CD8-positive, alpha-beta memory T cell (primary cell): Measurements from ENCODE around the gene TCF4. TPM values are rescaled to one million over a fixed set of nuclear protein-coding genes. Genes with fewer than 3 reads are reported as not detected.
A peak's percentile ranks its signal among the peaks of the same experiment; 100 is the strongest.

ENCODE experiments used
- CTCF ChIA-PET: fragments of 350-600 bp; sonication (Branson Sonifier 250); formaldehyde crosslinking; loops from one replicate; lab custom pipeline; 2021; ENCODE audit warnings: antibody characterized with exemption; lab: Charles Lee
- POLR2A ChIA-PET: fragments of 350-600 bp; sonication (Branson Sonifier 250); formaldehyde crosslinking; loops from one replicate; lab custom pipeline; 2021; ENCODE audit warnings: antibody characterized with exemption; lab: Charles Lee
- DNase-seq, 5 donors: peaks; one replicate each; pipeline versions ENCODE4 v3.0.0 to v3.0.0-alpha.2; 2020 to 2022; ENCODE audit warnings: mixed read lengths in 1 of 5
- H3K27ac ChIP-seq: one replicate; pipeline ENCODE4 v1.7.0; 2013; ENCODE audit warnings: low read depth, mild to moderate bottlenecking, low read length, moderate library complexity
- H3K27me3 ChIP-seq: 2 replicates; pipeline ENCODE4 v1.7.0; 2013; ENCODE audit warnings: low read length, mild to moderate bottlenecking; ENCODE audit not compliant: insufficient read depth, poor library complexity, severe bottlenecking
- H3K36me3 ChIP-seq: 2 replicates; pipeline ENCODE4 v1.7.0; 2013; ENCODE audit warnings: mild to moderate bottlenecking, low read length, moderate library complexity; ENCODE audit not compliant: insufficient read depth
- H3K4me1 ChIP-seq: 2 replicates; pipeline ENCODE4 v1.7.0; 2013; ENCODE audit warnings: mild to moderate bottlenecking, low read length, moderate library complexity; ENCODE audit not compliant: insufficient read depth
- H3K4me3 ChIP-seq: 2 replicates; pipeline ENCODE4 v1.7.0; 2013; ENCODE audit warnings: mild to moderate bottlenecking, low read length
- H3K9me3 ChIP-seq: 2 replicates; pipeline ENCODE4 v1.7.0; 2013; ENCODE audit warnings: mild to moderate bottlenecking, low read length
- H3K27ac Mint-ChIP-seq, 8 donors: one replicate each; pipeline ENCODE4 v1.8.0; 2020 to 2021; ENCODE audit warnings: mixed read lengths in 8 of 8, mild to moderate bottlenecking in 6 of 8, inconsistent platforms in 3 of 8, moderate library complexity in 3 of 8
- H3K27me3 Mint-ChIP-seq, 2 donors: one replicate each; pipeline ENCODE4 v1.8.0; 2020 to 2021; ENCODE audit warnings: mixed read lengths in 2 of 2, mild to moderate bottlenecking in 1 of 2, moderate library complexity in 1 of 2
- H3K36me3 Mint-ChIP-seq, 3 donors: one replicate each; pipeline ENCODE4 v1.8.0; 2020 to 2021; ENCODE audit warnings: mixed read lengths in 3 of 3, inconsistent platforms in 1 of 3, mild to moderate bottlenecking in 1 of 3
- H3K4me1 Mint-ChIP-seq, 3 donors: one replicate each; pipeline ENCODE4 v1.8.0; 2020 to 2021; ENCODE audit warnings: mixed read lengths in 3 of 3, inconsistent platforms in 1 of 3, mild to moderate bottlenecking in 1 of 3
- H3K4me3 Mint-ChIP-seq, 7 donors: one replicate each; pipeline ENCODE4 v1.8.0; 2020 to 2021; ENCODE audit warnings: mixed read lengths in 7 of 7, mild to moderate bottlenecking in 6 of 7, moderate library complexity in 4 of 7, inconsistent platforms in 2 of 7
- H3K9me3 Mint-ChIP-seq, 5 donors: one replicate each; pipeline ENCODE4 v1.8.0; 2020 to 2022; ENCODE audit warnings: mixed read lengths in 5 of 5, mild to moderate bottlenecking in 3 of 5, moderate library complexity in 2 of 5, inconsistent platforms in 1 of 5
- polyA plus RNA-seq: library from polyadenylated mRNA; unstranded; fragments of 300-500 nt; fragmentation: Illumina TruSeq; gene quantifications from one replicate; pipeline ENCODE4 v1.2.3, GENCODE V29; 2021
- total RNA-seq, 2 experiments: library from RNA; stranded (reverse); gene quantifications; one replicate each; pipeline ENCODE4 v1.2.3, GENCODE V29; 2021

Gene TCF4
- total and polyA plus RNA-seq, 3 experiments from 2014 or later, result 0.18 to 0.62 (median 0.47) TPM

DNA sequence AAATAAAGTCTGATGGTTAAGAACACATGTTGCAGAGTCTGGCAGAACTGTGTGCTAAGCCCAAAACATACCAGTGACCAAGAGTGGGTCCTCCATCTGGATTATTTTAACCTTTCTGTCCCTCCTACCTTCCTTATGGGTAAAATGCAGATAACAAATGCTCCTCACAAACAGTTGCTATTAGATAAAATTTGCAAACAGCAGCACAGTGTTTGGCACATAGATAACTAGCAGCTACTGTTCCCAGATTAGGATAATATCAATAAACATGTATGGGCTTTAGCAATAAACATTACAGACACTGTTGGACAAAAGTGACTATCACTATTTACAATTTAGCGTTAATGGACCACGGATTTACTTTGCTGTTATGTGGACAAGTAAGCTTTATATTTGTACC lies 154.9 kb downstream of the TCF4 start:
- no peak overlapping the region for H3K27ac Mint-ChIP-seq
- Histone ChIP-seq H3K27ac (no peak overlapping the region), H3K9me3 (no peaks in the 10 kb centered on the region), H3K36me3 (no peaks in the 10 kb centered on the region), H3K4me1 (no peaks in the 10 kb centered on the region), H3K27me3 (no peaks in the 10 kb centered on the region), H3K4me3 (no peak overlapping the region)
- no peak for DNase-seq
- no peak overlapping the region for H3K4me3 Mint-ChIP-seq
- ChIA-PET POLR2A (no interaction called here), CTCF (no interaction called here)
- H3K36me3 Mint-ChIP-seq, result no peaks in the 10 kb centered on the region
- no peaks in the 10 kb centered on the region for H3K27me3 Mint-ChIP-seq
- H3K9me3 Mint-ChIP-seq, result peaks cover 0 to 2% (median 0%) of the 10 kb centered on the region in 5 donors
- H3K4me1 Mint-ChIP-seq, result no peaks in the 10 kb centered on the region

- Histone ChIP-seq H3K27me3 (no peaks in the 10 kb centered on the region), H3K4me3 (no peak overlapping the region), H3K4me1 (no peaks in the 10 kb centered on the region), H3K36me3 (no peaks in the 10 kb centered on the region), H3K9me3 (no peaks in the 10 kb centered on the region), H3K27ac (no peak overlapping the region)
- ChIA-PET CTCF (no interaction called here), POLR2A (no interaction called here)
- no peaks in the 10 kb centered on the region for H3K4me1 Mint-ChIP-seq
- H3K9me3 Mint-ChIP-seq, result peaks cover 0 to 2% (median 0%) of the 10 kb centered on the region in 5 donors
- no peaks in the 10 kb centered on the region for H3K27me3 Mint-ChIP-seq
- no peak overlapping the region for H3K4me3 Mint-ChIP-seq
- H3K36me3 Mint-ChIP-seq, result no peaks in the 10 kb centered on the region
- no peak overlapping the region for H3K27ac Mint-ChIP-seq
- DNase-seq, result no peak
Observed at GRCh38 chr18:55432307-55433040, 155.5 kb downstream of the TCF4 start.

GRCh38 chr18:55430026-55430425 lies 158.0 kb downstream of the TCF4 start:
- Histone ChIP-seq H3K36me3 (no peaks in the 10 kb centered on the region), H3K4me3 (no peak overlapping the region), H3K27me3 (no peaks in the 10 kb centered on the region), H3K9me3 (no peaks in the 10 kb centered on the region), H3K27ac (no peak overlapping the region), H3K4me1 (no peaks in the 10 kb centered on the region)
- H3K9me3 Mint-ChIP-seq, result peaks cover 0 to 2% (median 0%) of the 10 kb centered on the region in 5 donors
- H3K27me3 Mint-ChIP-seq, result no peaks in the 10 kb centered on the region
- no peak overlapping the region for H3K4me3 Mint-ChIP-seq
- DNase-seq, result no peak
- ChIA-PET POLR2A (no interaction called here), CTCF (no interaction called here)
- H3K4me1 Mint-ChIP-seq, result no peaks in the 10 kb centered on the region
- no peak overlapping the region for H3K27ac Mint-ChIP-seq
- H3K36me3 Mint-ChIP-seq, result no peaks in the 10 kb centered on the region

GRCh38 chr18:55427951-55428350 lies 160.0 kb downstream of the TCF4 start:
- Histone ChIP-seq H3K36me3 (no peaks in the 10 kb centered on the region), H3K27me3 (no peaks in the 10 kb centered on the region), H3K4me3 (no peak overlapping the region), H3K4me1 (no peaks in the 10 kb centered on the region), H3K27ac (no peak overlapping the region), H3K9me3 (no peaks in the 10 kb centered on the region)
- ChIA-PET POLR2A (no interaction called here), CTCF (no interaction called here)
- Mint-ChIP-seq H3K27me3 (no peaks in the 10 kb centered on the region), H3K9me3 (peaks cover 0 to 2% (median 0%) of the 10 kb centered on the region in 5 donors), H3K36me3 (no peaks in the 10 kb centered on the region), H3K4me1 (no peaks in the 10 kb centered on the region), H3K27ac (no peak overlapping the region), H3K4me3 (no peak overlapping the region)
- no peak for DNase-seq

DNA sequence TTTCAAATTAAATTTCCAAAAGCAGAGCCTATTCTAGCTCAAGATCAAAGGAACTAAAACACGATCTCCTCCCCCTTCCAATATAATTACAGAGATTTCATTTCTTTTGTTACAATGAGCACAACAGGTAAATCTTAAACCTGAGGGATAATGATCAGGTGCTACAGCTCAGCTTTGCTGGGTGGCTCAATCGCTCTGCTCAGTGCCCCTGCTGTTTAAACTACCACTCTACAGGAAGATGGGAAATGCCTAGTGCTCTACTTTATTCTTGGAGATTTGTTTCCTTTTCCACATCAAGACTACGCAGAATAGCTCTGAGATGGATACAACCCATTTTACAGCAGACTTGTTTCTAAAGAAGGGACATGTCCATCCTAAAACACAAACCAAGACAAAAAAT lies 162.3 kb downstream of the TCF4 start:
- no peaks in the 10 kb centered on the region for H3K9me3 ChIP-seq
- no peaks in the 10 kb centered on the region for H3K27me3 Mint-ChIP-seq
- no peaks in the 10 kb centered on the region for H3K36me3 Mint-ChIP-seq
- no peak overlapping the region for H3K27ac ChIP-seq
- no peak for DNase-seq
- no peaks in the 10 kb centered on the region for H3K36me3 ChIP-seq
- ChIA-PET CTCF (no interaction called here), POLR2A (no interaction called here)
- H3K9me3 Mint-ChIP-seq, result no peaks in the 10 kb centered on the region
- no peak overlapping the region for H3K27ac Mint-ChIP-seq
- no peaks in the 10 kb centered on the region for H3K4me1 Mint-ChIP-seq
- H3K4me3 ChIP-seq, result no peak overlapping the region
- no peaks in the 10 kb centered on the region for H3K4me1 ChIP-seq
- H3K4me3 Mint-ChIP-seq, result no peak overlapping the region
- no peaks in the 10 kb centered on the region for H3K27me3 ChIP-seq

DNA sequence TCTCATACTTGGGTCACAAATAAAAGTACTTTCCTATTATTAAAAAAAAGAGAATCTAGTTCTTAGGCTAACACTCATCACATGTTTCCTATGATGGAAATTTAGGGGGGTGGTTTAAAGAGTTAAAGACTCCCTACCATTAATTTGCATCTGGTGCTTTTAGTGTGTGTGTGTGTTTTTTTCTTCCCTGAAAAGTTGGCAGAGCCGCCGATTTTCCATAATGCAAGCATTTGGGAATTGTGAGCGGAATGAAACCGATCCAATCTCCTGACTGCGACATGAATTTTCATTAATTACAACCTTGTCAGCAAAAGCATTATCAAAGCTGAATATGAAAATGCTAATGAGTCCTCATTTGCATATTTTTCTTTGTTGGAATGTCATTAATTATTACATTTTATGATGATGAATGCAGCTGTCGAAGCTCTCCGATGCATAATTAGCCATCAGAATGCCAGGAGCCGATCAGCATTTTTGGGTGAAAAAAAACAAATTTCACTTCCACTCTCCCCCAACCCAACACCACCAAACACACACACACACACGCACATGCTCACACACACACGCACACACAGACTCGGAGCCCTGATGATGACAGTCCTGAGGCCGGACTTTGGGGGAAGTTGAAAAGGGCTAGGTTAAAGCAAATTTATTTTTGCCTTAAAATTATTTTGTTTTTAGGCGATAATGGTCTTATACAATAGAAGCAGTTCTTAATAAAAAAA lies 165.4 kb downstream of the TCF4 start:
- CTCF ChIA-PET, result no interaction called here
- peaks cover 0 to 2% (median 0%) of the 10 kb centered on the region in 5 donors for H3K9me3 Mint-ChIP-seq

GRCh38 chr18:55421615-55422419 lies 166.2 kb downstream of the TCF4 start:
- CTCF ChIA-PET, result no interaction called here

More for the DNA sequence above, 165.4 kb downstream of the TCF4 start:
- Histone ChIP-seq H3K4me3 (no peak overlapping the region), H3K4me1 (no peaks in the 10 kb centered on the region), H3K9me3 (no peaks in the 10 kb centered on the region), H3K36me3 (no peaks in the 10 kb centered on the region), H3K27me3 (no peaks in the 10 kb centered on the region), H3K27ac (no peak overlapping the region)
- Mint-ChIP-seq H3K4me1 (peaks cover 0 to 6% (median 4%) of the 10 kb centered on the region in 3 donors), H3K27ac (no peak overlapping the region), H3K36me3 (no peaks in the 10 kb centered on the region), H3K4me3 (no peak overlapping the region), H3K27me3 (no peaks in the 10 kb centered on the region)
- POLR2A ChIA-PET, result no interaction called here
- no peak for DNase-seq

GRCh38 chr18:55421308-55421614 lies 166.7 kb downstream of the TCF4 start:
- Mint-ChIP-seq H3K27me3 (no peaks in the 10 kb centered on the region), H3K4me1 (peaks cover 0 to 6% (median 4%) of the 10 kb centered on the region in 3 donors), H3K27ac (no peak overlapping the region), H3K4me3 (no peak overlapping the region), H3K9me3 (peaks cover 0 to 2% (median 0%) of the 10 kb centered on the region in 5 donors), H3K36me3 (no peaks in the 10 kb centered on the region)
- ChIA-PET CTCF (no interaction called here), POLR2A (no interaction called here)
- DNase-seq, result no peak
- H3K36me3 ChIP-seq, result no peaks in the 10 kb centered on the region
- H3K27me3 ChIP-seq, result no peaks in the 10 kb centered on the region
- no peak overlapping the region for H3K4me3 ChIP-seq
- no peaks in the 10 kb centered on the region for H3K4me1 ChIP-seq
- no peaks in the 10 kb centered on the region for H3K9me3 ChIP-seq
- H3K27ac ChIP-seq, result no peak overlapping the region

More at GRCh38 chr18:55421615-55422419, 166.2 kb downstream of the TCF4 start:
- peak overlapping the region in 1 of 8 donors; percentile 33 for H3K27ac Mint-ChIP-seq
- H3K27me3 Mint-ChIP-seq, result no peaks in the 10 kb centered on the region
- POLR2A ChIA-PET, result no interaction called here
- Histone ChIP-seq H3K9me3 (no peaks in the 10 kb centered on the region), H3K27me3 (no peaks in the 10 kb centered on the region), H3K36me3 (no peaks in the 10 kb centered on the region), H3K4me3 (no peak overlapping the region), H3K4me1 (no peaks in the 10 kb centered on the region), H3K27ac (no peak overlapping the region)
- peaks cover 0 to 2% (median 0%) of the 10 kb centered on the region in 5 donors for H3K9me3 Mint-ChIP-seq
- no peaks in the 10 kb centered on the region for H3K36me3 Mint-ChIP-seq
- no peak for DNase-seq
- H3K4me1 Mint-ChIP-seq, result peaks cover 0 to 6% (median 4%) of the 10 kb centered on the region in 3 donors
- no peak overlapping the region for H3K4me3 Mint-ChIP-seq
